ENCODE measurements around the gene NAGS.
A peak's percentile ranks its signal among the peaks of the same experiment; 100 is the strongest.
"Not testable (repeated sequence)": the region's sequence is repeated elsewhere in the genome, so short reads cannot be mapped to it uniquely, and the experiment has no call there.

NAGS gene

DNA sequence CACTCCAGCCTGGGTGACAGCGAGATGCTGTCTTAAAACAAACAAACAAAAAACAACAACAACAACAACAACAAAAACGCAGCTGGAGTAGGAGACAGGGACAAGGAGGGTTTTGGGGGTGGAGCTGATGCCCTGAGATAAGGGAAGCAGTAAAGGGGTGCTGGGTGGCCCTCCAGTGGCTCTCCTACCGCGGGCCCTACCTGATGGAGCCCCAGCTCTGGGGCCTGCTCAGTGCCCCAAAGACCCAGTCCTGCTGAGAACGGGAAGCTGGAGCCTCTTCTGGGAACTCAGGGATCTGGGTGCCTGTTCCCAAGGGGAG is 21.3 kb upstream of the NAGS start:
- peak overlapping the region in 1 of 7 experiments; percentile 41 for H3K4me3 ChIP-seq
- H3K27ac ChIP-seq = no peak overlapping the region

DNA sequence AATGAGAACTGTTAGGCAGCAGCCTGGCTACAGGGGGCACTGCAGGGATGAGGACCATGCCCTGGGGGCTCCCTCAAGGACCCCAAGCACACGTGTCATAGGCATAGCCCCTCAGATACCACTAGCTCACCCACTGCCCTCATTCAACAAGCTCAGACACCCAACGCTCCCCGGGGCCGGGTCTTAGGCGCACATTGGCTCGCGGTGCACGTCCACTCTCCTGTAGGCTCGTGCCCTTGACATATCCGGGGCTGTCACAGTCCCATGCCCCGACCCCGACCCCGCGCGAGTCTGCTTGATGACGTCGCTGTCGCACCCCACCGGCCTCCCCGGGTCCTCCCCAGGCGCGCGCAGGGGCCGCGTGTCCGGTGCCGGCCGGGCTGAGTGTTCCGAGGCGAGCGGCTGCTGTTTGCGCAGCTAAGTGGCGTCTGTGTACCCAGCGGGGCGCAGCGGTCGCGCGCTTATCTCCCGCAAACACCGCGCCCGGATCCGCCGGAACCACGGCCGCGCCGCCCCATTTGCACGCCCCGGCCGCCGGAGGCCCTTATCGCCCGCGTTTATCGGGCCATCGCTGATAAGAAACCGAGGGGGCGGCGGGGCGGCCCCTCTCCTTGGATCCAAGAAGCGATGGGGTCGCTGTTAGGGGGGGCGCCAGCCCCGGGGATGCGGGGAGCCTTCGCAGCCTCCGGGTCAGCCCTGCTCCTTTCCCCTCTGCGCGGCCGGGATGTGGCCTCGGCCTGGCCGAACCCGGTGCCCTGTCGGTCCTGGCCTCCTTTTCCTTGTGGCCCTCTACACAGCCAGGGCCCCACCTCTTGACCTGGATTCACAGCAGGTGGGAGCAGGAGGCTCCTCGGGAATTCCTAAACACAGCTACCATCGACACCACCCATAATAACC is 20.7 kb upstream of the NAGS start:
- H3K27ac ChIP-seq = peak overlapping the region in 1 of 21 experiments; percentile 6
- H3K4me3 ChIP-seq = peak overlapping the region in 6 of 7 experiments; percentile 14 to 41 (median 26)

DNA sequence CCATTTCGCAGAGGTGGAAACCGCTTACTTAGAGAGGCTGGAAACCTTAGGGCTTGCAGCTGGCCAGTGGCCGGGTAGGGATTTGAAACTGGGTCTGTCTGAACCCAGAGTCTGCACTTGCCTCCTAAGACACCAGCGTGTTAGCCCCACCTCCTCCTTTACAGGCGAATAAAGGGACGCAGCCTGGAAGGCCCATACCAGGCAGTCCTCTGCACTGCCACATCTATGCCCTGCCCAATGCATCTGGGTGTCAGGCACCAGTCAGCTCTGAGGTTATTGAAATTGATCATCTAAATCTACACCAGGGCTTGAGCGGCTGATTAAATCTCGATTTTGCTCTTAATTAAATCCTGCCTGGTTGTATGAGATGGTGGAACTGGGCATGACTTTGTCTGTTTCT is 19.9 kb upstream of the NAGS start:
- Histone ChIP-seq H3K27ac (no peak overlapping the region), H3K4me3 (no peak overlapping the region)

DNA sequence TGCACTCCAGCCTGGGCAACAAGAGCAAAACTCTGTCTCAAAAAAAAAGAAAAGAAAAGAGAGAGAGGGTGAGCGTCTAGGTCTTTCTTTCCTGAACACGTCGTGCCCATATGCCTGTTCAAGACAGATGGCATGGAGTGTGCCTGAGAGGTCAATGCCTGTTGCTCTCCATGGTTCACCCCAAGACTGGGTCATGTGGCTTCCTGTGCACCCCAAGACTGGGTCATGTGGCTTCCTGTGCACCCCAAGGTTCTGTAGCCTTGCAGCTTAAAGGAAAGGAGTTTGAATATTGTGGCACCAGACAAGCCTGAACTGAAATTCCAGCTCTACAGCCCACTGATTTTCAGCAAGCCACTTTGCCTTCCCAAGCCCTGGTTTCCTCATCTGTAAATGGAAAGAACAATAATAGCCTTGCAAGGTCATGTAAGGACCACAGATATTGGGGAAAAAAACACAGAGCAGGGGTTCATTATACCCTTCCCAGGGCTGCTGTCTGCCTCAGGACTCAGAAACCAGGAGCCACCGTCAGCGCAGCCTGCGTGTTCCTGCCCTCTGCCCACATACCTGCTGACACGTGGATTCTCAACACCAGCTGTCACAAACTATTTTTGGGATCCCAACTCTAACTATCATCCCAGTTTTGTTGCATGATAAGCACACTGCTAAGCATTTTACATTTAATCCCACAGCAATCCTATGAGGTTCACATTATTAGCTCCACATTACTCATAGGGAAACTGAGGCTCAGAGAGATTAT is 18.0 kb upstream of the NAGS start:
- no peak overlapping the region for H3K27ac ChIP-seq
- H3K4me3 ChIP-seq = no peak overlapping the region

DNA sequence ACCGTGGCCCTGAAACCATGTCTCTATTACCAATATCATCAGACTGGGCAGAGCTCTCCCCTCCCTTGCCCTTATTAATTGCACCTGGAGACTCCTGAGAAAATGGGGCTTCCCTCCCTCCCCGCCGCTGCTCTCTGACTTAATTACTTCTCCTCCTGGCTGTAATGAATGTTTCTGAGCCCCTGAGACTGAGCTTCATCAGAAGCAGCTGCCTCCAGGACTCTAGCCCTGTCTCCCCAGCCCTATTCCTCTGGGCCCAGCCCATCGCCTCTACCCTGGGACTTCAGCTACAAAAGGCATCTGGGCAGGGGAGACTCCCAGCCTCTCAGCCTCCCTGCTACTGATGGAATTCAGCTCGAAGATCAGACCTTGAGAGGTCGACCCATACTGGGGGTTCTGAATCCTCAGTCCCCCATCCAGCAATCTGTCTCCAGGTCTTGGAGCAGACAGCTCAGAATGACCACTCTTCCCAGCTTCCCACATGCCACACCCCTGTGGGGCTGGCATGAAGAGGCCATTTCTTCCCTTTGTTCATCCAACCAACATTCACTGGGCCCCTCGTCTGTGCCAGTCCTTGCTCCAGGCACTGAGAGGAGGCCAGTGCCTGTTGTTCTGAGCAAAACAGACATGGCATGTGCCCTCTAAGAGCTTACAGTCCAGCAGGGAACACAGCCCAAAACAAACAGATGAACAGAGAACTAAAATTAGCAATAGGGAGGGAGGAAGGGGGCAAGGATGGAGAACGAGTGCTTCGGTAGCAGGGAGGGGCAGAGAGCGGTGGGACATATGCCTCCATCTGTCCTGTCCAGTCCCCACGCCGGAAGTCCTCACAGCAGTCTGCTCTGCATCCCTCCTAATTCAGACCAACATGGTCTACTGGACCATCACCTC is 17.0 kb upstream of the NAGS start:
- Histone ChIP-seq H3K27ac (no peak overlapping the region), H3K4me3 (no peak overlapping the region)

DNA sequence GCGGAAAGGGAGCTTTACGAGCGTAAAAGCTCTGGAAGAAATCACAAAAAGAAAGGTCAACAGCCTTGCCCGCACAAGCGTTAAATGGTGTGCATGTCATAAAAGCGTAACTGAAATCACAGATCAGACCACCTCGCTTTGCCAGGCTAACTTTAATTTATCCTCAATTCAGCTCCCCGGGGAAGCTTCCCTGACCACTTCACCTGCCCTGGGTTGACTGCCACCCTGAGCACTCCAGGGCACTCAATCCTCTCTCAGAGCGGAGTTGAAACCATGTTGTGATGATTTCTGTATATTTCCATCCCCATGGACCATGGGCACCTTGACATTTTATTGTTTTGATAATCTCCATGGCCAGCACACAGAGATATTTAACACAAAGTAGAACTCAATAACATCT is 16.1 kb upstream of the NAGS start:
- Histone ChIP-seq H3K4me3 (no peak overlapping the region), H3K27ac (no peak overlapping the region)

DNA sequence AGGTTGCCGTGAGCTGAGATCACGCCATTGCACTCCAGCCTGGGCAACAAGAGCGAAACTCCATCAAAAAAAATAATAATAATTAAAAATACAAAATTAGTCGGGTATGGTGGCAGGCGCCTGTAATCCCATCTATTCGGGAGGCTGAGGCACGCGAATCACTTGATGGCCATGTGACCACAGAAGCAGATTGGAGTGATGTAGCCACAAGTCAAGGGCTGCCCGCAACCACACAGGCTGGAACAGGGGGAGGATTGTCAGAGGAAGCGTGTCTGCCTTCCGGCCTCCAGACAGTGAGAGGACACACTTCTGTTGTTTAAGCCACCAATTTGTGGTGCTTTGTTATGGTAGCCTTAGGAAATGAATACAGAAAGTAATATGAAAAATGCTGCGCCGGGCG is 11.8 kb upstream of the NAGS start:
- Histone ChIP-seq H3K4me3 (no peak overlapping the region), H3K27ac (no peak overlapping the region)

DNA sequence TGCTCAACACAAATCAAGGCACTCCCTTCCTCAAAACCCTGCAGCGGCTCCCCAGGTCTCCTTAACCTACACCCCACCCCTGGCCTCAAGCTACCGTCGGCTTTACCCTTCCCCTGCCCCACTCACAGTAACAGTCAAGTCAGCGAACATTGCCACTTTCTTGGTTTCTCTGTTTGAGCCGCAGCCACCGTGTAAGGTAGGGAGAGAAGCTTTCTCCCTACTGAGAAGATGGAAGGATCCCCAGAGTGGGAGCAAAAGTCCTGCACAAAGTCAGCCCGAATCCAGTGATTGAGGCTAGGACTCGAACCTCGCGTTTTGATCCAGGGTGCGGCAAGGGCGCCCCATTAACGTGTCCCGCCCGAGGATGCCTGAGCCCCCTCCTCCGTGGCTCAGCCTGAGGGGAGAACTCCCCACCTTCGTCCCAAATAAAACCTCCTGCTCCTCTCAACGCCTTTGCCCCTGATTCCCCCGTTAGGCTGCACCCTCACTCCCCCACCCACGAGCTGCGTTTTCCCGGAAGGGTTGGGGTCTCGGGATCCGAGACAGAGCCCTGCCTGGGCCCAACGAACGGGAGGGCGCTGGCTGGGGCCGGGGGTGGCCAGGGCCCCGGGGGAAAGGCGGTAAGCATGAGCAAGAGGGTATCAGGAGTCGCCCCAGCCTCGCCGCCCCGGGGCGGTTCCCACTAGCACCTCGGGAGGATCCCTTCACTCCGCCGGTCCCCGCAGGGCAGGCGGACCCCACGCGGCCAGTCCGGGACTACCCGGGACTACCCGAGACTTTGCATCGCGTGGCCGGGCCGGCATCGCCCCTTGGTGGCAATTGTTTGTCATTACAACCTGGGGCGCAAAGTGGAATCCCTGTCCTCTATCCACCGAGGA is 9.9 kb upstream of the NAGS start:
- H3K4me3 ChIP-seq = peak overlapping the region in 5 of 7 experiments; percentile 8 to 30 (median 22)
- peak overlapping the region in 1 of 21 experiments; percentile 19 for H3K27ac ChIP-seq

DNA sequence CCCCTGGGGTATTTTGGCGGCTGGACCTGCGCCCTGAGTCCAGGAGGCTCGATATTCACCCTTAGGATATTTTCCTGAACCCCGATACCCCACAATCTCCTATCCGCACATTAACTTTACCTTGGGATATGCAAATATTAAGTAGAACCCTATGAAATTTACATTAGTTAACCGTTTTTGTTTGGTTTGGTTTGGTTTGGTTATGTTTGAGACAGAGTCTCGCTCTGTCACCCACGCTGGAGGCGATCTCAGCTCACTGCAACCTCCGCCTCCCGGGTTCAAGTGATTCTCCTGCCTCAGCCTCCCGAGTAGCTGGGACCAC is 9.3 kb upstream of the NAGS start:
- H3K27ac ChIP-seq = no peak overlapping the region
- H3K4me3 ChIP-seq = peak overlapping the region in 1 of 7 experiments; percentile 30

DNA sequence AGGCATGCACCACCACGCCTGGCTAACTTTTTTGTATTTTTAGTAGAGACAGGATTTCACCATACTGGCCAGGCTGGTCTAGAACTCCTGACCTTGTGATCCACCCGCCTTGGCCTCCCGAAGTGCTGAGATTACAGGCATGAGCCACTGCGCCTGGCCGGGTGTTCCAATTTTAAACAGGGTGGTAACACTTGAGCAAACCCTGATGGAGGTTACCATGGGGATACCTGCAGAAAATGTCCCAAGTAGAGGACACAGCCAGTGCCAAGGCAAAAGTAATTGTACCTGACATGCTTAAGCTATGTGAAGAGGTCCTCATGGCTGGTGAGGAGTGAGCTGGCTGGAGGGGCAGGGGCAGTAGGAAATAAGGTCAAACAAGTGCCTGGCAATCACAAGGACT is 7.2 kb upstream of the NAGS start:
- not testable (repeated sequence) for H3K4me3 ChIP-seq, H3K27ac ChIP-seq

DNA sequence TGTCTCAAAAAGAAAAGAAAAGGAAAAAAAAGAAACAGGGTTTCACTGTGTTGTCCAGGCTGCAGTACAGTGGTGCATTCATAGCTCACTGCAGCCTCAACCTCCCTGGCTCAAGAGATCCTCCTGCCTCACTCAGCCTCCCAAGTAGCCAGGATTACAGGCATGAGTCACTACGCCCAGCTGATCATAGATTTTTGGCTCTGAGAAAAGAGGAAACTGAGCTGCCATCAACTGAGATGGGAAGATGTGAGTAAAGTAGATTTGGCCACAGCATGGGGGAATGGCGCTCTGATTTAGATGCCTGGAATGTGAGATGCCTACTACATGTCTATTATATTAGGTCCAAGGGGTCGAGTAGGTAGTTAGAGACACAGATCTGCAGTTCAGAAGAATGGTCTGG is 5.9 kb upstream of the NAGS start:
- Histone ChIP-seq H3K4me3 (no peak overlapping the region), H3K27ac (no peak overlapping the region)

DNA sequence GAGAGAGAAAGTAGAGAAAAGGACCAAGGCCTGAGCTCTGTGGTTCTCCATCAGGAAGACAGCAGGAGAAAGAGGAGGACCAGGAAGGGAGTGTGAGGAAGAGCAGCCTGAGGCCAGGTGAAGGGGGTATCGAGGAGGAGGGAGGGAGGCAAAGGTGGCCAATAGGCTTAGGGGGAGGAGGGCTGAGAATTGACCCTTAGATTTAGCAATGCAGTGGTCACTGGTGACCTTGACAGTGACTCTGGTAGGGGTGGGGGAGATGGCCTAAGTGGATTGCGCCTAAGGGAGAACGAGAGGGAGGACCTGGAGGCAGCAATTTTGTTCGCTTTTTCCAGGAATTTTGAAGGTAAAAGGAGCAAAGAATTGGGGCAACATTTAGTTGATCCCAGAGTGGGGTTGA is 5.4 kb upstream of the NAGS start:
- Histone ChIP-seq H3K4me3 (no peak overlapping the region), H3K27ac (no peak overlapping the region)

DNA sequence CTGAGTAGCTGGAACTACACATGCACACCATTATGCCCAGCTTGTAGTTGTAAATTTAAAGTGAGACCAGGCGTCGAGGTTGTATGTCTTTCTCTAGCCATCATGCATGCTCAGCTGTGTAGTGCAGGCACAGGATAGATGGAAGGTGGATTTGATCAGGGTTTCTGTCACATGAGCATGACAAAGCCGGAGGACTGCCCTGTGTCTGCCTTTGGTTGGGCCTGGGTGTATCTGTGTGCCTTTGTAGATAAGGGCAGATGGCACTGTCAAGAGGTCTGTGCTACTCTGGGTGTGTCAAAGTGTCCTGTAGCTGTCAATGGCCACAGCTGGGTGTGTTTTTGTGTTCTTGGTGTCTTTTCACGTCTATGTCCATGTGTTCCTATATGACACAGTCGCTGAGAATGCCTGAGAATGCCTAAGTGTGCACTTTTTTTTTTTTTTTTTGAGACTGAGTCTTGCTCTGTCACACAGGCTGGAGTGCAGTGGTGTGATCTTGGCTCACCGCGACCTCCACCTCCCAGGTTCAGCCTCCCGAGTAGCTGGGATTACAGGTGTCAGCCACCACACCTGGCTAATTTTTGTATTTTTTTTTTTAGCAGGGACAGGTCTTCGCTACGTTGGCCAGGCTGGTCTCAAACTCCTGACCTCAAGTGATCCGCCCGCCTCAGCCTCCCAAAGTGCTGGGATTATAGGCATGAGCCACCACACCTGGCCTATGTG is 4.1 kb upstream of the NAGS start:
- no peak overlapping the region for H3K27ac ChIP-seq
- no peak overlapping the region for H3K4me3 ChIP-seq

DNA sequence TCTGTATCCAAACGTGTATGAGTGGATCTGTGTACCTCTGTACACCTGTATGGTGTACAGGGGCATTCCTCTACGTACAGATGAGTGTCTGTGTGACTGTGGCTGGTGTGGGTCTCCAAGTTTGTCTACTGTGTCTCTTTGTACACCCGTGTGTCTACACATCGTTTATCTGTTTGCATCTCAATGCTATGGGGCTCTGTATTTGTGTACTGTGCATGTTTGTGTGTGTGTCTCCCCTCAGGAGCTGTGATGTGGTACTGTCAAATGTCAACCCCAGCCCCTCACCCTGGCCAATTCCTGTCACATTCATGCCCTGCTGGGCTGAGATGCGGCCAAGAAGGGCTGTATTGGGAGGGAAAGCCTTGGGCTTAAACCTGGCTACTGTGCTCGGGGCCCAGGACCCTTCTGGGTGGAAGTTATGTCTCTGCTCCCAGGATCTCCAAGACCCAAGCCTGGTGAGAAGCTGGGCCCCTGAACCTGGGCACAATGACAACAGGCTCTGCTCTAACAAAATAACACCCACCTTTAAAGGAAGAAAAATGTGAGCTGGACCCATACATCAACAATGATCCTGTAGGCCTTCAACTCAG is 3.5 kb upstream of the NAGS start:
- H3K27ac ChIP-seq = no peak overlapping the region
- no peak overlapping the region for H3K4me3 ChIP-seq

DNA sequence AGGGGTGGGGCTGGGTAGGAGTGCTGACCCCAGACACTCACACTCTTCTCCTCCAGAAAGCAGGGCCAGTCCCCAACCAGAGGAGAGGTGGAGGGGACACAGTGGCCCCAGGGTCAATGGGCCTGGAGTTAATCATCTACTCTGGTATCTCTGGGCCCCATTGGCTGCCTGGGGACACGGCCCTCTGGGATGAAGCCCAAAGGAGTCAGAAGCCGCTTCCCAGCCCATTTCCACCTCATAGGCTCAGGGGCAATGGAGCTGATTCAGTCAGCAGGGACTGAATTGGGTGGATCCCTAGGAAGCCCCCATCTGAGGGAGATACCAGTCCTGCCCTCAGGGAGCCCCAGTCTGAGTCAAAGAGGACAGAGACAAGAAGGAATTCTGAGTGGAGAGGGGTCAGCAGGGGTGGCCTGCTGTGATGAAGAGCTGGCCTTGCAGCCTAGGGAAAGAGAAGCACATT is 2.9 kb upstream of the NAGS start:
- H3K27ac ChIP-seq = peak overlapping the region in 1 of 21 experiments; percentile 45

DNA sequence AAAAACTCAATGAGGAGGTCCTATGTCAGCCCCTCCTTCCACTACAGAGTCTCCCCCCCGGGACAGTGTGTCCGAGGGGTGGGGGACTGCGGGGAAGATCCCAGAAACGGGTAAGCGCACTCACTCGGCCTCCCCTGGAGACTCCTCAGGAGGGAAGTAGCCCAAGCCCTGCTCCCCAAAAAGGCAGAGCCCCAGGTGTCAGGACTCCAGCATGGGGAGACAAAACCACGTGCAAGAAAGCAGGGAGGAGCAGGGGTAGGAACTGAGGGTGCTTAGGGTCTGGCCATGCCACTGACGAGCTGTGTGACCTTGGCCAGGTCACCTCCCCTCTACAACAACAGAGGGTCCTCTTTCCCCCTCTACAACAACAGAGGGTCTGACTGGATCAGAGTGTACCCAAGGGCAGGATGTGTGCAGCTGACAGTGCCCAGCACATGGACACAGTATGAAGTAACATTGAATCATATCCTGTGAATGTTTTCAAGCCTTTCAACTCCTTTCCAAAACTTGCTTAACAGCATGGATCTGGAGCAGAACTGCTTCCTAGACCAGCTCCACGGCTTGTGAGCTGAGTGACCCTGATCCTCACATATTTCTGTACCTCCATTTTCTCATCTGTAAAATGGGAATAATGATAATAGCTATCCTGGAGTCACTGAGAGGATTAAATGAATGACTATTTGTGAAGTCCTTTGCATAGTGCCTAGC is 2.1 kb upstream of the NAGS start:
- H3K4me3 ChIP-seq = no peak overlapping the region
- H3K27ac ChIP-seq = peak overlapping the region in 1 of 21 experiments; percentile 45

More for the DNA sequence above, 2.9 kb upstream of the NAGS start:
- H3K4me3 ChIP-seq = no peak overlapping the region

DNA sequence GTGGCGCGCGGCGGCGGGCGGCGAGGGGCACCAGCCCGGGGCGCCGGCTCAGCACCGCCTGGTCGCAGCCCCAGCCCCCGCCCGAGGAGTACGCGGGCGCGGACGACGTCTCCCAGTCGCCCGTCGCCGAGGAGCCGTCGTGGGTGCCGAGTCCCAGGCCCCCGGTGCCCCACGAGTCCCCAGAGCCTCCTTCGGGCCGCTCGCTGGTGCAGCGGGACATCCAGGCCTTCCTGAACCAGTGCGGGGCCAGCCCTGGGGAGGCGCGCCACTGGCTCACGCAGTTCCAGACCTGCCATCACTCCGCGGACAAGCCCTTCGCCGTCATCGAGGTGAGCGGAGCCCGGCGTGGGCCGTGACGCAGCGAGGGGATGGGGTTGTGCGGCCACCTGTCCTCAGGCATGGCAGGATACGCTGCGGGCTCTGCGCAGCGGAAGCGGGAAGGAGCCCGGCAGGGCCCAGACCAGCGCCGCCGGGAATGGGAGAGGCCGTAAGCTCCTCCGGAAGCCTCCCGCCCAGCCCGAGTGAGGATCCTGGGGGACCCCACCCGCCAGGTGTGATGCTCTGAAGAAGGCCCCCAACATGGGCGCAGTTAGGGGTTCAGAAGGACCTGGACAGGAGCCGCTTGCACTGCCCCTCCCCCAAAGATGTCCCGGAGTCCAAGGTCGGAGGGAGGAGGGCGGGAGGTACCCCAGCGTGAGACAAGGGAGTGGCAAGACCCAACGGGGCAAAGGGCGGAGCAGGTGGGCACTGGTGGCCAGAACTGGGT is 522 bp downstream of the NAGS start:
- peak overlapping the region in 4 of 21 experiments; percentile 9 to 66 (median 49) for H3K27ac ChIP-seq

More for the DNA sequence above, 522 bp downstream of the NAGS start:
- H3K4me3 ChIP-seq = peak overlapping the region; percentile 19 to 65 (median 48)
